ENCODE data around the gene ARPIN.
A peak's percentile ranks its signal among the peaks of the same experiment; 100 is the strongest.
"Not testable (repeated sequence)": the region's sequence is repeated elsewhere in the genome, so short reads cannot be mapped to it uniquely, and the experiment has no call there.

Gene ARPIN

DNA sequence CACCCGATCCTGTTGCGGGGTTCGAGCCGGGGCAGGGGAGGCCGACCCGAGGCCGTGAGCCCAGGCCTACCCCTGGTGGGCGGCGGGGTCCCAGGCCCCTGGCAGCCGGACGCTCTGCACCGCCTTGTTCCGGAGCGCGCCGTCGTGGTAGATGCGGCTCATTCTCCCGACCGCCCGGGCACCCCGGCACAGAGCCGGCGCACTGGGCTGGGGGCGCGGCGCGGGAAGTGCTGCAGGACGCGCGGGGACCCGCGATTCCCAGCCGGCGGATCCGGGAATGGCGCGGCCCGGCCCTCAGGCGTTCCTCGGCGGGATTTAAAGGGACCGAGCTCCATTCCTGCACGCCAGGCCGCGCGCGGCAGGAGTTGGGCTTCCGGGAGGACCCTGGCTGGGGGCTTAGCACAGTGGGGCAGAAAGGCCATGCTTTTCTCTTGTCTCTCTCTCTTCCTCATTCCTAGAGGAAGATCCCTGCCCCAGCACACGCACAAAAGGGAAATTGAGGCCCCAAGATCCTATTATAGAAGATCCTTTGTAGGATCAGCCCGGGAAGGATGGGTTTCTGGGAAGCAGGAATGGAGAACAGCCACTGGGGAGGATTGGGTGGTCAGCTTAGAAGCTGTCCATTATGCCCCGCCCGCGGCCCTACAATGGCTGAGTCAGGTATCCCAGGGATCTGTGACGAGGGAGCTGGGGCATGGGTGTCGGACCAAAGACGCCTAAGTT, at the start of gene ARPIN:
ARPIN (minus strand) TSS at position 279 of the 723 bp plus-strand sequence; CDS start at position 162, 117 bp downstream.
- no peak for DNase-seq

DNA sequence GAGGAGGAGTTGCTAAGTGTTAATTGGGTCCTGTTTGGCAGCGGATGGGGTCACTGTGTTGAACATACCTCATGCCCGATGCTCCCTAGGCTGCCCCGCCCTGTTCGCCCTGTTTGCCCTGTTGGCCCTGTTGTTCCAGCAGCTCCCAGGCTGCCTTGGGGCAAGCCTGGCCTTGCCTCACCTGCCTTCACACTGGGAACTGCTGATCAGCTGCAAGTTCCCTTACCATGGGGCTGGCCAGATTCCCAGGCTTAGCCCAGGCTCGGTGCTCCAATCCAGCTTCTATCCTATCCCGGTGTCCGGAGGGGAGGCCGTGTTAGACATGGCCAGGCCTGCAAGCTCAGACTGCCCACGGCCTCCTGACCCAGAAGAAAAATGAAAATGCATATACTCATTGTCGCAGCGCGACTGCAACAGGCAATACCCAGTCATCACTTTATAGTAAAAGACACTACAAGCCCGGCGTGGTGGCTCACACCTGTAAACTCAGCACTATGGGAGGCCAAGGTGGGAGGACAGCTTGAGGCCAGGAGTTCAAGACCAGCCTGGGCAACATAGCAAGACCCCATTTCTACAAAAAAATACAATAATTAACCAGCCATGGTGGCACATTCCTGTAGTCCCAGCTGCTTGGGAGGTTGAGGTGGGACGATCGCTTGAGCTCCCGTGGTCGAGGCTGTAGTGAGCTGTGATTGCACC, 45.5 kb upstream of the ARPIN start:
- DNase-seq = no peak

DNA sequence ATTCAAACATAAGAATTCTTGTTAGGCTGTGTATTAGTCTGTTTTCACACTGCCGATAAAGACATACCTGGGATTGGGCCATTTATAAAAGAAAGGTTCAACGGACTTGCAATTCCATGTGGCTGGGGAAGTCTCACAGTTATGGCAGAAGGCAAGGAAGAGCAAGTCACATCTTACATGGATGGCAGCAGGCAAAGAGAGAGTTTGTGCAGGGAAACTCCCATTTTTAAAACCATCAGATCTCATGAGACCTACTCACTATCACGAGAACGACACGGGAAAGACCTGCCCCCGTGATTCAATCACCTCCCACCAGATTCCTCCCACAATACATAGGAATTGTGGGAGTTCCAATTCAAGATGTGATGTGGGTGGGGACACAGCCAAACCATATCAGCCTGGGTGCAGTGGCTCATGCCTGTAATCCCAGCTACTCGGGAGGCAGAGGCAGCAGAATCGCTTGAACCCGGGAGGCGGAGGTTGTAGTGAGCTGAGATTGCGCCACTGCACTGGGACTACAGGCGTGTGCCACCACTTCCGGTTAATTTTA, 42.8 kb upstream of the ARPIN start:
- DNase-seq = not testable (repeated sequence)

DNA sequence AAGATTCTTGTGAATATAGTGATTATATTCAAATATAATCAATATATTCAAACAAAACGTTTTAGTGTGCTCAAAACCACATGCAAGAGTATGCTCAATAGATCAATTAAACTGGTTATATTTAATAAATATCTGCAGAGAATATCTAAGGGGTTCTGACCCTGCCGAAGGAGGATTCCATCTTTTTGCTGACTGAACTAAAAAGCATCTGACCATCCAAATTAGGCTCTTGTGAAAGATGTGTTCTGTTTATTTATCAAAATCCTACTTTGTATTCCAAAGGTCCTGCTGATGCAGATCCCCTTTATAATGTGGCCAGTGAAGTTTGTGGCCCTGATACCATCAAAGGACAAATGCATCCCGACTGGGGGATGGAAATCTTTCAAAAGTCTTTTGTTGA, 41.8 kb upstream of the ARPIN start:
- no peak for DNase-seq

DNA sequence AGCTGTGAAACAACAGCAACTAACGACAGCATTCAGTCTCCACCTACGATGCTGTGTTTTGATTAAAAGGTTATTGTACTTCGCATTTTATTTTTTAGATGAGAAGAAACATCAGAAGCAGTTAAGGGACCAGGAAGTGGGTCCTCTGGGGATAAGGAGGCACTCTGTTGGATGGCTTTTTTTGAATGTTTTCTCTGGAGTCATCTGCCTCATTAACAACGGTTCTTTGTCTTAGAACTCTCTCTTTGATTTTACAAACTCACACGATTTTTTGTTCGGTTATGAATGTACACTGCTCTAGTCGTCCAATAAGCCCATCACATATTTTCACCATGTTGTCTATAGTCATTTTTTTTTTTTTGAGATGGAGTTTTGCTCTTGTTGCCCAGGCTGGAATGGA, 36.0 kb upstream of the ARPIN start:
- DNase-seq = no peak

DNA sequence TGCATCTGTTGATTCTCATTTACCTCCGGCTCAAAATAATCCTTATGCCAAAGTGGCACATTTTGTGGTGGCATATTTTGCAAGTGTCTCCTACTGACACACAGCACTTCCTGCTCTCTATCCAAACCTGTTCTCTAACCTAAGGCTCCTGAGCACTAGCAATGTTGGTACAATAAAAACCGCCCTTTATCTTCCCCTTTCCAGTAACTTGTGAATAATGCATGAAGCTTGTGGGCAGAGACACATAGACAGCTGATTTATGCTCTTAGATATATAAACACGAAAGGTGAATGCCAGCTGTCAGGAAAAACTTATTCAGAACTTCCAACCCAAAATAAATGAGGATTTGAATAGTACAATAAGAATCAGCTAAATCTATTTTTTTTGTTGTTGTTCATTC, 34.6 kb upstream of the ARPIN start:
- no peak for DNase-seq

DNA sequence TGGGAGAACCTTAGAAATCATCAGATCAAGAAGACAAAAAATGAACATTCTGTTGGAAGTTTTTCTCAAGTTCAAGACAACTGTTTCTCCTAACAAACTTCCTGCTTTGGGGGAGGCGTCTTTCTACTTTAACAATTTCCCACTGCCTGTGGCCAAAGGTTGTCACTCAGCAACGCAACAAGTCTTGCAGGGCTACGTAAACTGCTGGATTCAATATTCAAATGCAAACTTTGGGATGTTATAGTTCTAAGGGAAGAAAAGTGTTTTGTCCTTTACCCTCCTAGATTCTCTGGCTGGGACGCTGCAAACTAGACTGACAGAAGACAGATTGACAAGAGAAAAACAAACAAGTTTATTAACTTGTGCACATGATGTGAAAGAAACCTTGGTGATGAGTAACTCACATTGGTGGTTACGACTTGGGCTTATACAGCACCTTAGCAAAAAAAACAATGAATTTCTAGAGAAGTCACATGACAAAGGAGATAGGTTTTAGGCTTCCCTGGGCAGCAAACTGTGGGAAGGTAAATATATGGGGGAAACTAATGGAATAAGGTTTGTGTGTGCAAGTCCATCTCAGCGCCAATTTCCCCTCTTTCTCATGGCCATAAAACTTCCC, 34.0 kb upstream of the ARPIN start:
- DNase-seq = no peak

DNA sequence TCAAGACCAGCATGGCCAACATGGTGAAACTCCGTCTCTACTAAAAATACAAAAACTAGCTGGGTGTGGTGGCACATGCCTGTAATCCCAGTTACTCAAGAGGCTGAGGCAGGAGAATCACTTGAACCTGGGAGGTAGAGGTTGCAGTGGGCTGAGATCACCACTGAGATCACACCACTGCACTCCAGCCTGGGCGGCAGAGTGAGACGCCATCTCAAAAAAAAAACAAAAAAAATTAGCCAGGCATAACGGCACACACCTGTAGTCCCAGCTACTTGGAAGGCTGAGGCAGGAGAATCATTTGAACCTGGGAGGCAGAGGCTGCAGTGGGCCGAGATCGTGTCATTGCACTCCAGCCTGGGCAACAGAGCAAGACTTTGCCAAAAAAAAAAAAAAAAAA, 31.0 kb upstream of the ARPIN start:
- not testable (repeated sequence) for DNase-seq

DNA sequence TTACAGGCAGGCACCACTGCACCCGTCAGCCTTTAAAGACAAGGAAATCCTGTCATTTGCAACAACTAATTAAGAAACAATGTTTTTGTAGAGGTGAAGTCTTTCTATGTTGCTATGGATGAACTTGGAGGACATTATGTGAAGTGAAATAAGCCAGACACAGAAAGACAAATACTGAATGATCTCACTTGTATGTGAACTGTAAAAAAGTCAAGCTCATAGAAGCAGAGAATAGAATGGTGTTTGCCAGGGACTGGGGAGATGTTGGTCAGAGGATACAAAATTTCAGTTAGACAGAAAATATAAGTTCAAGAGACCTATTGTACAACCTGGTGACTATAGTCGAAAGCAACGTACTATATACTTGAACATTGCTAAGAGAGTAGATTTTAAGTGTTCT, 27.2 kb upstream of the ARPIN start:
- no peak for DNase-seq

DNA sequence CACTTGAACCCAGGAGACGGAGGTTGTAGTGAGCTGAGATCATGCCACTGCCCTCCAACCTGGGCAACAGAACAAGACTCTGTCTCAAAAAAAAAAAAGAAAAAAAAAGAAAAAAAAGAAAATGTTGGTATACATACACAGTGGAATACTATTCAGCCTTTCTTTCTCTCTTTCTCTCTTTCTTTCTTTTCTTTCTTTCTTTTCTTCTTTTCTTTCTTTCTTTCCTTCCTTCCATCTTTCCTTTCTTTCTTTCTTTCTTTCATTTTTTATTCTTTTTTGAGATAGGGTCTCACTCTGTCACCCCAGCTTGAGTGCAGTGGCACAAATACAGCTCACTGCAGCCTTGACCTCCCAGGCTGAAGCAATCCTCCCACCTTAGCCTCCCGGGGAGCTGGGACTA, 26.6 kb upstream of the ARPIN start:
- DNase-seq = not testable (repeated sequence)

DNA sequence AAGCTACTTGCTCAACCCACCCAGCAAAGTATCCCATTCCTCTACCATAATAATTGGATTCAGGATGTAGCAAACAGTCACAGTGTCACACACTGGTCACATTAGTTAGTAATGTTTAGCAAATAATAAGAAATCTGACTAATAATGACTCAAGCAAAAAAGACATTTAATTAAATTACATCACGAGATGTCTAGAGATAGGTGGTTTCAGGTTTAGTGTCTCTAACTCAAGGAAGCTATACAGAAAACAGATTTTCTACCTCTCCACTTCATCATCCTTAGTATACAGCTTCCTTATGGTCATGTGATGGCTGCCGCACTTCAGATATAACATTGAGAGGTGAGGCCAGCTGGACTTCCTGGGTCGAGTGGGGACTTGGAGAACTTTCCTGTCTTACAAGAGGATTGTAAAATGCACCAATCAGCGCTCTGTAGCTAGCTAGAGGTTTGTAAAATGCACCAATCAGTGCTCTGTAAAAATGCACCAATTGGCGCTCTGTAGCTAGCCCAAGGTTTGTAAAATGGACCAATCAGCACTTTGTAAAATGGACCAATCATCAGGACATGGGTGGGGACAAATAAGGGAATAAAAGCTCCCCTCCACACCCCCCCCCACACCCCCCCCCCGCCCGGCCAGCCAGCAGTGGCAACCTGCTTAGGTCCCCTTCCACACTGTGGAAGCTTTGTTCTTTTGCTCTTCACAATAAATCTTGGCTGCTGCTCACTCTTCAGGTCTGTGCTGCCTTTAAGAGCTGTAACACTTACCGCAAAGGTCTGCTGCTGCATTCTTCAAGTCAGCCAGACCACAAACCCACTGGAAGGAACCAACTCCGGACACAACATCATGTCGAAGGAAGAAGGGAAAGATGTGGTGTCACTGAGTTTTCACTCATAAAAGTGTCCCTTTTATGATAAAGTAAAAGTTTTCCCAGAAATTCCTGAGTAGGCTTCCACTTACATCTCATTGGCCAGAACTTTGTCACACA, 24.9 kb upstream of the ARPIN start:
- no peak for DNase-seq

DNA sequence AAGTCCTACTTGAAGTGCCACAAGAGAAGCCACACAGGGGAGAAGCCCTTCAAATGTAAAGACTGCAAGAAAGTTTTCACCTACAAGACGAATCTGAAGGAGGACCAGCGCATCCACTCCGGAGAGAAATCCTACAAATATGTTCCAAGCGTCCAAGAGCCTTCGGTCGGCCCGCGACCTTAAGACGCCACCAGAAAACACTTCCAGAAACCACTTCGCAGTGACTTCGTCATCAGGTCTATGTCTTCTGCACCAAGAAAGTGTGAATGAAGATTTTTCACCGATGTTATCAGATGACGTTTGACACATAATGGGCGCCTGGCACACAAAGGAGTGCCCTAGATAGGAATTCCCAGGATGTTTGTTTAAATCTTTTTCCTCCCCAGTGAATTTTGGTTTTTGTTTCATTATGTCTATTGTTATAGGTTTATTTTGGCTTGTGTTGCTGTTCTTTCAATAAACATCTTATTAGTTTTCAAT, 24.1 kb upstream of the ARPIN start:
- no peak for DNase-seq

DNA sequence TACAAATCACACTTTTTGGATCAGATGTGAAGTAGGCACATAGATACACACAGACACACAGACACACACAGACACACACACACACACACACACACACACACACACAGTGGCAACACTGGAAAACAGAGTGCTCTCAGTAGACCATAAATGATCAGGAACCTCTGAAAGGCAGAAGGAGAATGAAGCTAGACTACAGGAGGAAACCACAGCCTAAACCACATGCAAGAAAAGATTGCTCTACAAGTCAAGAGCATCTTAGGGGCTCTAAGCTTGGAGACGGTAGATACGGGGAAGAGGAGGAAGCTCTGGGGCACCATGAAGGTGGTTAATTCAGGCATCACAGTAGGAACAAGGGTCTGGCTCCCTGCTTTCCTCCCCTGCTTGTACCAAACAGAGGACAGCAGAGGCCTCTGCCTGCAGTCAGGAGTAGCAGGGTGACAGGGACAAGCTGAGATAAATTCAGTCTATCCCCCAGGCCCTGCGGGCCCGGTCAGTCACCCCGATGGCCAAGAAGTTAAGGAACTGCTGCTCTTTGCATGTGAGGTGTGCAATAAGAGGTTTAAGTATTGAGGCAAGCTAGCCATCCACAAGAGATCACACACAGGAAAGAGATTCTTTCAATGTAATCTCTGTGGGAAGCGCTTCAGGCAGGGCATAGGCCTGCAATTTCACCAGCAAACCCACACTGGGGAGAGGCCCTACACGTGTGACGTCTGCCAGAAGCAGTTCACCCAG, 23.5 kb upstream of the ARPIN start:
- no peak for DNase-seq

DNA sequence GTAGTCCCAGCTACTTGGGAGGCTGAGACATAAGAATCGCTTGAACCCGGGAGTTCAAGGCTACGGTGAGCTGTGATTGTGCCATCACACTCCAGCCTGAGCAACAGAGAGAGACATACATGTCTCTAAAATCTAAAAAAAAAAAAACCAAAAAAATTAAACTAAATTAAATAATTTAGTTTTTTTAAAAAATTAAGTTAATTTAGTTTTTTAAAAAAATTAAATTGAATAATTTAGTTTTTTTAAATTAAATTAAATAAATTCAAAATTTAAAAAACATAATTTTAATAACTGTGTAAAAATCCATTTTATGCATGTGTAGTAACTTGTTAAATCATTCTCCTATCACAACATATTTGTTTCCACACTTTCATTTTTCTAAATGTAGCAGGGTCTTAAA, 20.1 kb upstream of the ARPIN start:
- no peak for DNase-seq

DNA sequence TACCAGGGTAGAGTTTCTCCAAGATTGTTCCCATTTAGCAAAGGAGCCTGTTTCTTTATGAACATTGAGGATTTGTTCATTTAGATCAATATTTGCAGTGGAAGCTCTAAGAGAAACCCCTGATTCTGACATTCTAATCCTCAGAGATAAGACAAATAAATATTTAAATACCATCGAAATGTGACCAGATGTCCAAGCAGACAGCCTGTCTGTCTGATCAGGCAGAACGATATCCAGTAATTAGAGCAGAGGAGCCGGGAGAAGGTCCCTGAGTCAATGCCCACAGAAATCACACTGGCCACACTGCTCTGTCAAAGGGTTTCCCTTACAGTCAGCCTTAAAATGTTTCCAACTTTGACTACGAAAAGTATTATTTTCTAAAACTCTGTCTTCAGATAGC, 15.7 kb upstream of the ARPIN start:
- no peak for DNase-seq

DNA sequence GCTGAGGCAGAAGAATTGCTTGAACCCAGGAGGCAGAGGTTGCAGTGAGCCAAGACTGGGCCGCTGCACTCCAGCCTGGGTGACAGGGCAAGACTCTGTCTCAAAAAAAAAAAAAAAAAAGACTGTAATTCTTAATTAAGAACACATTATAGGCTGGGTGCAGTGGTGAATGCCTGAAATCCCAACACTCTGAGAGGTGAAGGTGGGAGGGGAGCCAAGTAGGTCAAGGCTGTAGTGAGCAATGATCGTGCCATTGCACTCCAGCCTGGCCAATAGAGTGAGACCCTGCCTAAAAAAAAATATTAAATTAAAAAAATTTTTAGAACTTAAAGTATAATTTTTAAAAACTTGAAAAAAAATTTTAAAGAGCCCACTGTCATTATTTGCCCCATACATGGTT, 13.4 kb upstream of the ARPIN start:
- DNase-seq = no peak

DNA sequence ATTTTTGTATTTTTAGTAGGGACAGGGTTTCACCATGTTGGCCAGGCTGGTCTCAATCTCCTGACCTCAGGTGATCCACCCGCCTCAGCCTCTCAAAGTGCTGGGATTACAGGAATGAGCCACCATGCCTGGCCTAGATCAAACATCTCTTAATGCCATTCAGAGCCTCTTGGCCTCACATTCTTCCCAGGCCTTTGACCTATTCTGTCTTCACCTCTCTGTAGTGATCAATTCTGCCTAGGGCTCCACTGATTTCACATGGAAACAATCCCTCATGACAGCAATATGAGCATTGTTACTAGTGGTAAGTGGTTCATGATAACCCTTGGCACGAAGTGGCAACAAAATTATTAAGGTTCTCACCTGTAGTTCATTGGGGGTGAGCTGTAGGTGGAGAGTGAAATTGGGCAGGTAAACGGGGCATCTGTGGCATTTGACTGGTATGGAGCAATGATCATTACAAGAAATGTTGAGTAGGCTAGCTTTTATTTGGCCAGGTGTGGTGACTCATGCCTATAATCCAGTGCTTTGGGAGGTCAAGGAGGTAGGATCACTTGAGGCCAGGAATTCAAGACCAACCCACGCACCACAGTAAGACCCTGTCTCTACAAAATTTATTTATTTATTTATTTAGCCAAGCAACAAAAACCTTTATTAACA, 4.8 kb upstream of the ARPIN start:
- no peak for DNase-seq

DNA sequence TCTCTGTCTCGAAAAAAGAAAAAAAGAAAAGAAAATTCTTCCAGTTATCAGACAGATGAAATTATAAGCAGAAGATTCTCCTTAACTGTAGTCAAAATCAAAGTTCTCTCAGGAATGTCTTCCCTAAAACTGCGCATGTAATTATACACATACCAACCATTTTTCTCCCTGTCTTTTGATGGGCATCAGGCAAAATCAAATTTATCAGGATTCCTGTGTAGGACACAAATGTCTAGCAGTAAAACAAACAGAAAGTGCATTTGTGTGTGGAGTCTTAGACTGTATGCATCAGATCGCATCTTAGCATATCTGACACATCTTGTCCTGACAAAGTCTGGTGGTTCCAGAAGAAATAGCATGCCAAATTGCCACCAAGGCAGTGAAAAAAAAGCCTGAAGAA, 3.9 kb upstream of the ARPIN start:
- no peak for DNase-seq

DNA sequence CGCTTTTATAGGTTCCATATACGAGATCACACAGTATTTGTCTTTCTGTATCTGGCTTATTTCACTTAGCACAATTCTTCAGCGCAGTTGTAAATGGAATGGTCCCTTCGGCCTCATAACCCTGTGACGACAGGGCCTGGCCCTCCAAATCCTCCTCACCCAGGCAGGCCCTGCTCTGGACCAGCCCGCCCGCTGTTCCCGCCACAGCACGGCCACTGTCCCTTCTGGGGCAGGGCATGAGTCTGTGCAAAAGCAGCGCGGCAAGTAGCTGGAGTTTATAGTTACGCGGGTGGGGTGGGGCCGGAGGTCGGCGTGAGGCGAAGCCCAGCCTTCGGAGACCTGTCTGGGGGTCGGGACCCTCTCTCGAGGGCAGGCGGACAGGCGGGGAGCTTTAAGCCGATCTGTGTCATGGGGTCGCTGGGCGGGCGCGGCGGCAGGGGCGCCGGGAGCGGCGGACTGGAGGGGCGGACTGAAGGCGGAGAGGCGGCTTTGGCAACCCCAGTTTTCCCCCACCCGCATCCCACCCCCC, 543 bp downstream of the ARPIN start:
- DNase-seq = peak in 1 of 2 experiments; percentile 11

DNA sequence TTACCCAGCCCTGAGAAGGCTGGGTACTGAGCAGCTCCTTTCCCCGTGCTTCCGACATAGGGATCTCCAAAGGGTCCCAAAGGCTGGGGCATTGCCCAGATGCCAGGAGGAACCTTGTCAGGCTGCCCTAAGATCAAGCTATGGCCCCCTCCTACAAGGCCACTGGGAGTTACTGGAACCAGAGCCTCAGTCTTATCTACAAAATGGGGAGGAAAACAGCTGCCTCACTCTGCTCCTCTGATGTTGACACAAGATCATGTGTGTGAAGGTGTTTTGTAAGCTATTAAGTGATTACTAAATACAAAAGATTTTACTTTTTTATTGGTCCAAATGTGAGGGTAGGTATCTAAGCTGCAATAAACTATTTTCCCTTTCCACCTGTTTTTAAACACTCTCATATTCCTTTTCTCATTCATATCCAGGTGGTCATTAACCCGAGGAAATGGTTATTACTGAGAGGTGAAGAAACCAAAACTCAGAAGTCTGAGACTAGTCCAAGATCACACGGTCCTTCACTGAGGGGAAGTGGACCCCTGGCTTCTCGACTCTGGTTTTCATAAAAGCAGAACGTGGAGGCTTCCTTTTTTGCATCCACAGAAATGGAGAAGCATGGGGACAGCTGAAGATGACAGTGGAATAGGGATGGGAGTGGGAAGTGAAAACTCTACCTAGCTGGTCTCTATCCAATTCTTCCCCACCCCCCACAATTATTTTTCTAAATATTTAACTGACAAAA, 1.7 kb downstream of the ARPIN start:
- no peak for DNase-seq

All from cerebellar nuclear complex (tissue), 1 donor.